Measurements from ENCODE around the gene EEIG1. TPM values are rescaled to one million over a fixed set of nuclear protein-coding genes. Genes with fewer than 3 reads are reported as not detected.

EEIG1 gene
- total RNA-seq, 4 donors from 2014 or later: 33.0 to 81.3 (median 48.9) TPM

GRCh38 chr9:127934248-127934647 is 46.5 kb downstream of the EEIG1 start:
- no peak for TF ChIP-seq CTCF (IDR thresholded peaks at IDR 0.05)
- TF ChIP-seq POLR2A (IDR thresholded peaks at IDR 0.05): no peak

GRCh38 chr9:127931092-127931881 is 49.5 kb downstream of the EEIG1 start:
- DNase-seq (ENCODE audit: low spot score in 2 of 2): no peak
- no peak overlapping the region for H3K4me3 ChIP-seq (ENCODE audit: low read depth, poor library complexity, severe bottlenecking)
- 29 to 32% methylated on average over 18 of the region's 18 CpGs for WGBS, 2 donors
- intact Hi-C loops (cut with DNase I; ENCODE audit: low total_unique reads): no loop called here
- TF ChIP-seq POLR2A (IDR thresholded peaks at IDR 0.05) (no peak), CTCF (IDR thresholded peaks at IDR 0.05) (no peak)

More at GRCh38 chr9:127934248-127934647, 46.5 kb downstream of the EEIG1 start:
- no peak for DNase-seq (ENCODE audit: low spot score in 2 of 2)
- intact Hi-C loops (cut with DNase I; ENCODE audit: low total_unique reads): no loop called here
- WGBS, 2 donors: 95 to 96% methylated on average over 4 of the region's 4 CpGs
- no peak overlapping the region for H3K4me3 ChIP-seq (ENCODE audit: low read depth, poor library complexity, severe bottlenecking)

Other genes starting within 250 kb of the EEIG1 start
- gene TOR2A, start 245.7 kb downstream of the EEIG1 start, total RNA-seq: 10 to 100 TPM; 11.5 to 19.9 (median 15.1) TPM
- gene SH2D3C, start 202.3 kb downstream of the EEIG1 start, total RNA-seq: 1 to 10 TPM; 1.9 to 8.5 (median 5.3) TPM
- gene CDK9, start 195.0 kb downstream of the EEIG1 start, total RNA-seq: 10 to 100 TPM; 60.7 to 96.3 (median 70.7) TPM
- 10 to 100 TPM; 21.3 to 46.5 (median 37.4) TPM for gene FPGS, start 178.1 kb downstream of the EEIG1 start, total RNA-seq
- 10 to 100 TPM; 12.0 to 51.1 (median 19.6) TPM for gene ENG, start 126.3 kb downstream of the EEIG1 start, total RNA-seq
- gene AK1, start 103.3 kb downstream of the EEIG1 start, total RNA-seq: 10 to 100 TPM in 3 of 4 donors, 1 to 10 TPM in 1; 9.5 to 35.4 (median 19.8) TPM
- 10 to 100 TPM; 50.5 to 72.9 (median 65.6) TPM for gene ST6GALNAC6, start 81.4 kb downstream of the EEIG1 start, total RNA-seq
- 10 to 100 TPM in 2 of 4 donors, 1 to 10 TPM in 2; 4.6 to 28.5 (median 16.5) TPM for gene ST6GALNAC4, start 63.9 kb downstream of the EEIG1 start, total RNA-seq
- 10 to 100 TPM in 1 of 4 donors, 1 to 10 TPM in 3; 4.1 to 11.3 (median 8.4) TPM for gene PIP5KL1, start 50.2 kb downstream of the EEIG1 start, total RNA-seq
- 10 to 100 TPM; 11.9 to 21.1 (median 15.8) TPM for gene DPM2, start 43.1 kb downstream of the EEIG1 start, total RNA-seq
- gene NAIF1, start 86.3 kb upstream of the EEIG1 start, total RNA-seq: 10 to 100 TPM in 1 of 4 donors, 1 to 10 TPM in 3; 8.6 to 10.8 (median 9.6) TPM
- 10 to 100 TPM; 26.4 to 40.3 (median 32.0) TPM for gene SLC25A25, start 87.2 kb upstream of the EEIG1 start, total RNA-seq
- 10 to 100 TPM; 32.6 to 66.5 (median 56.3) TPM for gene PTGES2, start 146.7 kb upstream of the EEIG1 start, total RNA-seq
- 10 to 100 TPM in 2 of 4 donors, 1 to 10 TPM in 2; 3.7 to 33.8 (median 19.1) TPM for gene LCN2, start 168.5 kb upstream of the EEIG1 start, total RNA-seq
- gene BBLN, start 179.3 kb upstream of the EEIG1 start, total RNA-seq: 100 to 1,000 TPM; 288 to 606 (median 392) TPM
- gene CIZ1, start 210.6 kb upstream of the EEIG1 start, total RNA-seq: 100 to 1,000 TPM in 1 of 4 donors, 10 to 100 TPM in 3; 71.6 to 135 (median 83.9) TPM
- 10 to 100 TPM in 1 of 4 donors, 1 to 10 TPM in 3; 6.9 to 11.4 (median 9.0) TPM for gene DNM1, start 222.4 kb upstream of the EEIG1 start, total RNA-seq

All from lower leg skin (tissue), 4 donors.